Bronchial epithelial cell (primary cell): ENCODE results near the gene VPS29. TPM values are rescaled to one million over a fixed set of nuclear protein-coding genes. Genes with fewer than 3 reads are reported as not detected.
A peak's percentile ranks its signal among the peaks of the same experiment; 100 is the strongest.

Experiments
- DNase-seq: peaks from one replicate; pipeline ENCODE4 v3.0.0-alpha.2; 2010; ENCODE audit warnings: low read depth
- FAIRE-seq: peaks from 2 replicates; lab custom pipeline; 2011; peaks lifted over from hg19 to GRCh38; lab: Jason Lieb, UNC
- H3K27me3 ChIP-seq: 2 replicates; pipeline ENCODE4 v1.5.1; 2011; ENCODE audit warnings: low read length; ENCODE audit not compliant: control insufficient read depth, insufficient read depth
- H3K36me3 ChIP-seq: 2 replicates; pipeline ENCODE4 v1.5.1; 2011; ENCODE audit warnings: low read length; ENCODE audit not compliant: control insufficient read depth, insufficient read depth
- H3K4me3 ChIP-seq: 2 replicates; pipeline ENCODE4 v1.5.1; 2011; ENCODE audit warnings: mild to moderate bottlenecking, low read depth, low read length, control low read depth
- total RNA-seq: library from RNA; depleted of rRNA; stranded (reverse); fragments of >200 nt; gene quantifications from 2 replicates; pipeline ENCODE4 v1.2.1, GENCODE V29; 2014
- TF ChIP-seq, protein P1 (sequence below): IDR thresholded peaks from 2 replicates; pipeline ENCODE4 v1.5.1; 2011; ENCODE audit warnings: mild to moderate bottlenecking, moderate library complexity, low read length, control low read depth, inconsistent platforms; ENCODE audit not compliant: insufficient read depth, severe bottlenecking

The VPS29 gene
- total RNA-seq, 1 donor from 2014 or later, result 55.3 TPM

DNA sequence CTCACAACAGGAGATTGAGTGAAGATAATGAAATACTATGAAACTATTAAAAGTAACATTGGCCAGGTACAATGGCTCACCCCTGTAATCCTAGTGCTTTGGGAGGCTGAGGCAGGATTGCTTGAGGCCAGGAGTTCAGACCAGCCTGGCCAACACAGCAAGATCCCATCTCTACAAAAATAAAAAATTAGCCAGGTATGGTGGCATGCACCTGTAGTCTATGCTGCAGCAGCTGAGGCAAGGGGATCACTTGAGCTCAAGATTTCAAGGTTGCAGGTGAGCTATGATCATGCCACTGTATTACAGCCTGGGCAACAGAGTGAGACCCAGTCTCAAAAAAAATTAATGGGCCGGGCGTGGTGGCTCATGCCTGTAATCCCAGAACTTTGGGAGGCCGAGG lies 15.1 kb upstream of the VPS29 start:
- Histone ChIP-seq H3K27me3 (no peaks in the 10 kb centered on the region), H3K36me3 (no peaks in the 10 kb centered on the region), H3K4me3 (no peak overlapping the region)
- FAIRE-seq (no peak), DNase-seq (no peak)
- TF ChIP-seq, protein P1, sequence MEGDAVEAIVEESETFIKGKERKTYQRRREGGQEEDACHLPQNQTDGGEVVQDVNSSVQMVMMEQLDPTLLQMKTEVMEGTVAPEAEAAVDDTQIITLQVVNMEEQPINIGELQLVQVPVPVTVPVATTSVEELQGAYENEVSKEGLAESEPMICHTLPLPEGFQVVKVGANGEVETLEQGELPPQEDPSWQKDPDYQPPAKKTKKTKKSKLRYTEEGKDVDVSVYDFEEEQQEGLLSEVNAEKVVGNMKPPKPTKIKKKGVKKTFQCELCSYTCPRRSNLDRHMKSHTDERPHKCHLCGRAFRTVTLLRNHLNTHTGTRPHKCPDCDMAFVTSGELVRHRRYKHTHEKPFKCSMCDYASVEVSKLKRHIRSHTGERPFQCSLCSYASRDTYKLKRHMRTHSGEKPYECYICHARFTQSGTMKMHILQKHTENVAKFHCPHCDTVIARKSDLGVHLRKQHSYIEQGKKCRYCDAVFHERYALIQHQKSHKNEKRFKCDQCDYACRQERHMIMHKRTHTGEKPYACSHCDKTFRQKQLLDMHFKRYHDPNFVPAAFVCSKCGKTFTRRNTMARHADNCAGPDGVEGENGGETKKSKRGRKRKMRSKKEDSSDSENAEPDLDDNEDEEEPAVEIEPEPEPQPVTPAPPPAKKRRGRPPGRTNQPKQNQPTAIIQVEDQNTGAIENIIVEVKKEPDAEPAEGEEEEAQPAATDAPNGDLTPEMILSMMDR, result no peak

DNA sequence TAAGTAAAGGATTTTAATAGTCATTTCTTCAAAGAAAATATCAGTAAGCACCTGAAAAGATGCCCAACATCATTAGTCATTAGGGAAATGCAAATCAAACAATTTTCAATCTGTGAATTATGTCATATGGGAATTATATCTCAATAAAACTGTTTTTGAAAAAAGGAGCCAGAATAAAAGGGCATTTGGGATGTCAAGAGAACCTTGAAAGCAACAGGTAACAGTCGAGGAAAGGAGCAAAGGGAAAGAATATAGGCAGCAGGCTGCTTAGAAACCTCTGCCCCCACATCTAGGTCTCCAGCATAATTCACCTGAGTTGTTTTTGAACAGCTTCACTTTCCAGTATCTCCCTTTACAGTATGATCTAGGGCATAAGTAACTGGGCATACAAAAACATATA lies 12.5 kb upstream of the VPS29 start:
- TF ChIP-seq, protein P1, result no peak
- DNase-seq, result no peak
- Histone ChIP-seq H3K27me3 (no peaks in the 10 kb centered on the region), H3K36me3 (no peaks in the 10 kb centered on the region), H3K4me3 (no peak overlapping the region)
- FAIRE-seq, result no peak

DNA sequence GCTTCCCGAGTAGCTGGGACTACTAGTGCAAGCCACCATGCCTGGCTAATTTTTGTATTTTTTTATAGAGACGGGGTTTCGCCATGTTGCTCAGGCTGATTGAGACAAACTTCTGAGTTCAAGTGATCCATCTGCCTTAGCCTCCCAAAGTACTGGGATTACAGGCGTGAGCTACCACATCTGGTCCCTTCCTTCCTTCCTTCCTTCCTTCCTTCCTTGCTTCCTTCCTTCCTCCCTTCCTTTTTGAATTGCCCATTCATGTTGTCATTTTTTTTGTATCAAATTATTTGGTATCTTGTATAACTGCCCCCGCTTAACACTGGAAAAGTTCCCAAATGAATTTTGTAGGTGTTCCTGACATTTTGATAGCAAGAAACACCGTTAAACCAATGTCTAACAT lies 11.9 kb upstream of the VPS29 start:
- FAIRE-seq, result no peak
- H3K27me3 ChIP-seq, result no peaks in the 10 kb centered on the region
- H3K36me3 ChIP-seq, result no peaks in the 10 kb centered on the region
- TF ChIP-seq, protein P1, result no peak
- no peak for DNase-seq
- no peak overlapping the region for H3K4me3 ChIP-seq

DNA sequence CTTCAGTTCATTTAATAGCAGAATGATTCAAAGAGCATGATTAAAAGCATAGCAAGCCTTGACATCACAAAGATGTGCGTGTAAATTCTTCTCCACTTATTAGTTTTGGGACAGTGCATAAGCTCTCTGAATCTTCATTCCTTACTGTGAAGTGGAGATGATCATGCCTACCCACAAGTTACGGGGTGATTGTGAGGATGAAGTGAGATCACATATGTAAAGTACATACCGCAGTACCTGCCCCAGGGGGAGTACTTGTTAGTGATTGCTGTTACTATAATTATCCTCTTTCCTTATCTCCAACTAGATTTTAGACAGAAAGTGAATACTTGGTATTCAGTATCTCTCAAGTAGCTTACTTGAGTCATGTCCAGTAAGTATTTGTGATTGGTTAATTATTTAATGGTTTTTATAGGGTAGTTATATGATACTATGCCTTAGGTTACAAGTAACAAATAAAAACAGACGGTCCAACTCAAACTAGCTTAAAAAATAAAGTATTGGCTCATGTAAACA lies 6.2 kb upstream of the VPS29 start:
- DNase-seq (peak; percentile 23), FAIRE-seq (no peak)
- Histone ChIP-seq H3K4me3 (no peak overlapping the region), H3K27me3 (no peaks in the 10 kb centered on the region), H3K36me3 (no peaks in the 10 kb centered on the region)
- TF ChIP-seq, protein P1, result no peak

DNA sequence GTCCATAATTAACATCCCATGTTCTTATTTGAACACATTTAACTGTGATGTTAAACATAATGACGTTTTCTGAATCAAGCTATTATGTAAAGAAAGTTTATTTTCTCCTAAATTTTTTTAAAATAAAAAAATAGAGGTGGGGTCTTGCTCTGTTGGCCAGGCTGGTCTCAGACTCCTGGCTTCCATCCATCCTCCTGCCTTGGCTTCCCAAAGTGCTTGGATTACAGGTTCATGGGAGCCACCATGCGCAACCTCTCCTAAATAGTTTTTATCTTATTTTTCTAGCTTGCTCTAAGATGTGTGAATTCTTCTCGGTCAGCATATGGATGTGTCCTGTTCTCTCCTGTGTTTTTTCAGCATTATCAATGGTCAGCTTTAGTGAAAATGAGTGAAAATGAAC lies 3.4 kb upstream of the VPS29 start:
- no peak overlapping the region for H3K4me3 ChIP-seq
- FAIRE-seq (no peak), DNase-seq (no peak)
- H3K27me3 ChIP-seq, result no peaks in the 10 kb centered on the region
- TF ChIP-seq, protein P1, result no peak
- H3K36me3 ChIP-seq, result no peaks in the 10 kb centered on the region

DNA sequence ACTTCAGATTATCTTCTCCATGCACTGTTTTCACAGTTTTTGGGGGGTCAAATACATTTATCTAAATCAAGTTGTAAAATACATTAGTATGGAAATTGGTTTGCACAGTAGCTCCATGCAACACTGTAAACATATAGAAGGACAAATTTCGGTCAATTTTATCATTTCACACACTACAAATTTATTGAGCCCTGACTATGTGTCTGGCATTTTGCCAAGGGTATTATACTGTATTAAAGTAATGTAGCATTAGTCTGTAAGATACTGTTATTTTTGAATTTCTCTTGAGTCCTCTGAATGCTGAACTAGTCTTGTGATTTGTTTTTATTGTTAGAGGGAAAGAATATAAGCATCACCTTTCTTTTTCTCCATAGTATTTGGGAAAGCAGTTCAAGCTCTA lies 1.5 kb upstream of the VPS29 start:
- no peak overlapping the region for H3K4me3 ChIP-seq
- DNase-seq (no peak), FAIRE-seq (no peak)
- H3K36me3 ChIP-seq, result no peaks in the 10 kb centered on the region
- H3K27me3 ChIP-seq, result no peaks in the 10 kb centered on the region
- TF ChIP-seq, protein P1, result no peak
